Measurements from ENCODE around the gene MECR.

Gene MECR

DNA sequence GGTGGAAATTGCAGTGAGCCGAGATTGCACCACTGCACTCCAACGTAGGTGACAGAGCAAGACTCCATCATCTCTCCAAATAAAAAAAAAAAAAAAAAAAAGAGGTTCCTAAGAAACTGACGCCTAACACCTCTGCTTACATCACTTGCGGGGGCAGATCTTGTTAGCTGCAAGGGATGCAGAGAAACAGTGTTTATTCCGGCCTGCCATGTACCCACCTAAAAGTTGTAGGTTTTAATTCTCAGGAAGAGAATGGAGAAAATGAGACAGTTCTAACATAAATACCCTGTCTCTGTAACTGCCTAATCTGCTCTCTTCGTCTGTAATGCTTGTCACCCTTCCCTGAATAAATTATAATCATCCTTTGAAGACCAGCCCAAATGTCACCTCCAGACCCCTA, 40.0 kb downstream of the MECR start:
- no peaks in the 10 kb centered on the region for H3K4me1 ChIP-seq
- no peak for DNase-seq
- no peak overlapping the region for H3K27ac ChIP-seq
- peaks cover 15 to 35% (median 21%) of the 10 kb centered on the region in 3 donors for H3K36me3 ChIP-seq
- no peaks in the 10 kb centered on the region for H3K9me3 ChIP-seq
- TF ChIP-seq, protein P1, sequence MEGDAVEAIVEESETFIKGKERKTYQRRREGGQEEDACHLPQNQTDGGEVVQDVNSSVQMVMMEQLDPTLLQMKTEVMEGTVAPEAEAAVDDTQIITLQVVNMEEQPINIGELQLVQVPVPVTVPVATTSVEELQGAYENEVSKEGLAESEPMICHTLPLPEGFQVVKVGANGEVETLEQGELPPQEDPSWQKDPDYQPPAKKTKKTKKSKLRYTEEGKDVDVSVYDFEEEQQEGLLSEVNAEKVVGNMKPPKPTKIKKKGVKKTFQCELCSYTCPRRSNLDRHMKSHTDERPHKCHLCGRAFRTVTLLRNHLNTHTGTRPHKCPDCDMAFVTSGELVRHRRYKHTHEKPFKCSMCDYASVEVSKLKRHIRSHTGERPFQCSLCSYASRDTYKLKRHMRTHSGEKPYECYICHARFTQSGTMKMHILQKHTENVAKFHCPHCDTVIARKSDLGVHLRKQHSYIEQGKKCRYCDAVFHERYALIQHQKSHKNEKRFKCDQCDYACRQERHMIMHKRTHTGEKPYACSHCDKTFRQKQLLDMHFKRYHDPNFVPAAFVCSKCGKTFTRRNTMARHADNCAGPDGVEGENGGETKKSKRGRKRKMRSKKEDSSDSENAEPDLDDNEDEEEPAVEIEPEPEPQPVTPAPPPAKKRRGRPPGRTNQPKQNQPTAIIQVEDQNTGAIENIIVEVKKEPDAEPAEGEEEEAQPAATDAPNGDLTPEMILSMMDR (IDR thresholded peaks at IDR 0.05) = no peak
- no peak overlapping the region for H3K4me3 ChIP-seq
- intact Hi-C loops (cut with DNase I; ENCODE audit: low total_unique reads) = no loop called here
- H3K27me3 ChIP-seq = no peaks in the 10 kb centered on the region

DNA sequence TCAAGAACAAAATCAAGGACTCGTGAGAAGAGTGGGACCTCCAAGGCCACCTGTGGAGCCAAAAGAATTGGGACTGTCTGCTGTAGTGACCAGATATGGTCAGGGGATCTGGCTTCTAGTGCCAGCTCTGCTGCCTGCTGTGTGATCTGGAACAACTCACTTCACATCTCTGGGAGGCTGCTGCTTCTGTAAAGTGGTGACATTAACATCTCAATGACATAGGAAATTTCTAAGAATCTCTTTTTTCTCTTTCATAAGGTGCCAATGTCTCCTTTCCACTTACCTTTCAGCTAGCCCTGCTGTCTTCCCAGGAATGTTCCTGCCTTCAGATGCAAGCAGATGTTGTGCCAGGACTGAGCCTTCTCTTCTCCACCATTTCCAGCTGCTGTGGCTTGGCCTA, 44.0 kb downstream of the MECR start:
- H3K27me3 ChIP-seq = no peaks in the 10 kb centered on the region
- H3K4me3 ChIP-seq = no peak overlapping the region
- H3K36me3 ChIP-seq = no peaks in the 10 kb centered on the region
- H3K9me3 ChIP-seq = no peaks in the 10 kb centered on the region
- H3K4me1 ChIP-seq = peaks cover 0 to 6% (median 2%) of the 10 kb centered on the region in 4 donors
- intact Hi-C loops (cut with DNase I; ENCODE audit: low total_unique reads) = no loop called here
- H3K27ac ChIP-seq = no peak overlapping the region
- no peak for DNase-seq
- TF ChIP-seq, protein P1 (IDR thresholded peaks at IDR 0.05) = no peak

DNA sequence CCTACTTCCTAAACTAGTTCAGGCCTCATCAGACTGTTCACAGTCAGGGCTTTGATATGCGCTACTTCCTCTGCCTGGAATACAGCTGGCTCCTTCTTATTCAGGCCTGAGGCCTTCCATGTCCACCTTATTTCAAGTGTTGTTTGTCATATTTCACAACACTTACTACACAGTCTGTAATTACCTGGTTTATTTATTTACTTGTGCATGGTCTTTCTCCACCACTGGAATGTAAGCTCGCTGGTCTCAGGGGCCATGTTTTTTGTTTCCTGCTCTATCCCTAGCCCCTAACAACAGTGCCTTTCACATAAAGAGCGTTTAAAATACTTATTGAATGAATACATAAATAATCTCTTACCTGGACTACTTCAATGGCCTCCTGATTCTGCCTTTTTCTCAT, 44.5 kb downstream of the MECR start:
- intact Hi-C loops (cut with DNase I; ENCODE audit: low total_unique reads) = no loop called here
- no peaks in the 10 kb centered on the region for H3K9me3 ChIP-seq

DNA sequence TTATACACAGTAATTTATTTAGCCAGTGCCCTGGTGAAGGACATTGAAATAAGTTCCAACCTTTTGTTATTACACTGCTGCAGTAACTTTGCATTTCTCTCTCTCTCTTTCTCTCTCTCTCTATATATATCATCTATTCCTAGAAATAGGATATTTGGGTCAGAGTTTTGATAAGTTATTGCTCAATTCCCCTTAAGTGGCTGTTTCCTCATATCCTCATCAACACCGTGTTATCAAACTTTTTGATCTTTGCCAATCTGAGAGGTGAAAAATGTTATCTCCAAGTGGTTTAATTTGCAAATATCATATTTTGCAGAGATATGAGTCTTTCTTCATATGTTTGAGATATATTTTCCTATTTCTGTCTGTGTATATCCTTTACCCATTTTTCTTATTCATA, 47.4 kb downstream of the MECR start:
- Histone ChIP-seq H3K9me3 (no peaks in the 10 kb centered on the region), H3K36me3 (peaks cover 0 to 7% (median 0%) of the 10 kb centered on the region in 3 donors), H3K4me1 (peaks cover 0 to 32% (median 25%) of the 10 kb centered on the region in 4 donors), H3K27me3 (no peaks in the 10 kb centered on the region), H3K27ac (peak overlapping the region in 1 of 2 donors; percentile 99), H3K4me3 (no peak overlapping the region)
- TF ChIP-seq, protein P1 (IDR thresholded peaks at IDR 0.05) = no peak
- intact Hi-C loops (cut with DNase I; ENCODE audit: low total_unique reads) = loop anchor here (5.0 kb wide), 1 partner anchor 61 kb away; the partner anchor contains the start of gene TMEM200B
- DNase-seq = no peak

More for the DNA sequence above, 44.5 kb downstream of the MECR start:
- Histone ChIP-seq H3K27ac (no peak overlapping the region), H3K36me3 (no peaks in the 10 kb centered on the region), H3K4me1 (peaks cover 0 to 6% (median 2%) of the 10 kb centered on the region in 4 donors), H3K4me3 (no peak overlapping the region), H3K27me3 (no peaks in the 10 kb centered on the region)
- TF ChIP-seq, protein P1 (IDR thresholded peaks at IDR 0.05) = no peak
- no peak for DNase-seq

DNA sequence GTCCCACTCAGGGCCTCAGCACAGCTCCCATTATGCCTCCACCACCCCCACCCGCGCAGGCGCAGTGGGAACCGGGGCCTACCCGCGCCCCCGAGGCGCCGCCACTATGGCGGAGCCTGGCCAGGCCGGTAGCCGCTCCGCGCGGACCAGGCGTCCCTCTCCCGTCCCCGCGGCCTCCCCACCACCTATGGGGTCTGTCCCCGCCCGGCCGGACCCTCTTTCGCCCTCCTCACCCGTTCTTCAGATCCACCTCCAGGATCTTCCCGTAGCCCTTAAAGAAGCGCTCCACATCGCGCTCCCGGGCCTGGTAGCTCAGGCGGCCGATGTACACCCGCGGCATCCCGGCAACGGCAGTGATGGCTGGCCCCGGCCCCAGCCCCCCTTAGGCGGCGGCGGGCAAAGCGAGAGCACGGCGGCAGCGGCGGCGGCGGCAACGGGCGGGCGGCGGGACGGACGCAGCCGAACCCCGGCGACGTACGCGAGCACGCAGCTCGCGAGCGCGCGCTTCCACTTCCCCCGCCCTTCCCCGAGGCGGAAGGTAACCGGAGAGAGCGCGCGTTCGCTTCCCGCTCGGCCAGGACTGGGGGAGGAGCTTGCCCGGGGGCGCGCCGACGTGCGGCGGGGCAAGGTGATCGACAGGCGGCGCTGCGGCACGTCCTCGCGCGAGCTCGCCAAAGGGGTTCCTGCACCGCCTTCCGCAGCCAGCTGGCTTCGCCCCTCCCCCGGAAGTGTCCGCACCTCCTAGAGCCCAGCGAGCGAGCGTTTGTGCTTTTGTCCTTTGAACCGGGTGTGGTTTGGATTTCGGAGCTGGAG, 49.1 kb downstream of the MECR start, which contains the start of gene SRSF4:
Gene SRSF4 (minus strand): TSS at position 488 of the 813 bp plus-strand sequence. CDS start 148 bp downstream, at position 340.
- H3K36me3 ChIP-seq = peaks cover 0 to 7% (median 0%) of the 10 kb centered on the region in 3 donors
- H3K9me3 ChIP-seq = no peaks in the 10 kb centered on the region
- peak within 1 kb of the TSS; percentile 99 for H3K27ac ChIP-seq
- TF ChIP-seq, protein P1 (IDR thresholded peaks at IDR 0.05) = peak; percentile 68
- intact Hi-C loops (cut with DNase I; ENCODE audit: low total_unique reads) = loop anchor here (5.0 kb wide), 1 partner anchor 59 kb away; the partner anchor contains the start of gene TMEM200B
- peak within 1 kb of the TSS; percentile 78 to 82 for H3K4me3 ChIP-seq
- peak; percentile 98 to 100 for DNase-seq
- H3K4me1 ChIP-seq = peaks cover 0 to 47% (median 38%) of the 10 kb centered on the region in 4 donors
- H3K27me3 ChIP-seq = no peaks in the 10 kb centered on the region

Data from tibial artery (tissue), 4 donors.